Suprapubic skin (tissue), 3 donors: ENCODE data around the gene TLR9.

ENCODE experiments used
- POLR2AphosphoS5 ChIP-seq, 3 donors: sonication (generic); formaldehyde crosslinking; IDR thresholded peaks; one replicate each; pipeline ENCODE4 v1.6.1; 2017; ENCODE audit warnings: antibody characterized with exemption in 3 of 3
- TF ChIP-seq, protein P1 (sequence below), 2 donors: fragments of 200-600 bp in 1 of 2; fragments of 450-650 bp in 1 of 2; sonication (generic) in 1 of 2; IDR thresholded peaks; one replicate each; pipeline ENCODE4 v1.5.1; 2016 to 2019; ENCODE audit warnings: antibody characterized with exemption in 2 of 2, mild to moderate bottlenecking in 1 of 2, moderate library complexity in 1 of 2

- TF ChIP-seq, protein P1, sequence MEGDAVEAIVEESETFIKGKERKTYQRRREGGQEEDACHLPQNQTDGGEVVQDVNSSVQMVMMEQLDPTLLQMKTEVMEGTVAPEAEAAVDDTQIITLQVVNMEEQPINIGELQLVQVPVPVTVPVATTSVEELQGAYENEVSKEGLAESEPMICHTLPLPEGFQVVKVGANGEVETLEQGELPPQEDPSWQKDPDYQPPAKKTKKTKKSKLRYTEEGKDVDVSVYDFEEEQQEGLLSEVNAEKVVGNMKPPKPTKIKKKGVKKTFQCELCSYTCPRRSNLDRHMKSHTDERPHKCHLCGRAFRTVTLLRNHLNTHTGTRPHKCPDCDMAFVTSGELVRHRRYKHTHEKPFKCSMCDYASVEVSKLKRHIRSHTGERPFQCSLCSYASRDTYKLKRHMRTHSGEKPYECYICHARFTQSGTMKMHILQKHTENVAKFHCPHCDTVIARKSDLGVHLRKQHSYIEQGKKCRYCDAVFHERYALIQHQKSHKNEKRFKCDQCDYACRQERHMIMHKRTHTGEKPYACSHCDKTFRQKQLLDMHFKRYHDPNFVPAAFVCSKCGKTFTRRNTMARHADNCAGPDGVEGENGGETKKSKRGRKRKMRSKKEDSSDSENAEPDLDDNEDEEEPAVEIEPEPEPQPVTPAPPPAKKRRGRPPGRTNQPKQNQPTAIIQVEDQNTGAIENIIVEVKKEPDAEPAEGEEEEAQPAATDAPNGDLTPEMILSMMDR (IDR thresholded peaks at IDR 0.05) = no peak
- no peak for TF ChIP-seq POLR2AphosphoS5 (IDR thresholded peaks at IDR 0.05)
Measured at GRCh38 chr3:52228266-52228665, 2.8 kb upstream of the TLR9 start.
